ENCODE data around the gene CAMTA1. TPM values are rescaled to one million over a fixed set of nuclear protein-coding genes. Genes with fewer than 3 reads are reported as not detected.
"Not testable (repeated sequence)": the region's sequence is repeated elsewhere in the genome, so short reads cannot be mapped to it uniquely, and the experiment has no call there.

Gene CAMTA1
- total RNA-seq, 1 experiment from 2014 or later: 118 TPM

DNA sequence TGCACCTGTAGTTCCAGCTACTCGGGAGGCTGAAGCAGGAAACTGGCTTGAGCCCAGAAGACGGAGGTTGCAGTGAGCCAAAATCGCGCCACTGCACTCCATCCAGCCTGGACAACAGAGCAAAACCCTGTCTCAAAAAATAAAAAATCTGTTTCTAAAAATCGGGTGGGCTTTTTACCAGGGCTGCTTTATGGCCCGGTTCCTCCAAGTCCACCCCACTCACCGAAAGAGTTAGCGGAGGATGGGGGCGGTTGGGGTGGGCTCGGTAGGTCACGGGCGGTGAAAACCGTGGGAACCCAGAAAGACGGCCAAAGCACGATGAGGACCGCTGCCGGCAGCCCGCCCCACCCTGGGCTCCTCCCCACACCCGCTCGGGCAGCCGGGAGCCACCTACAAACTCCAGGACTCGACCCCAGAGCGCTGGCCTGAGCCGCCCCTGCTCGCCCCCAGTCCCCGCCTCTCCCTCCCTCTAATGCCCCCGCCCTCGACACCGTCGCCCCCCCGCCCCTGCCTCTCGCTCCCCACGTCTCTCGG is 998.0 kb downstream of the CAMTA1 start:
- Histone ChIP-seq H3K9me2 (replicated peaks; ENCODE audit: insufficient read depth, low read length) (no peaks in the 10 kb centered on the region), H3K4me2 (ENCODE audit: low read depth, low read length, poor library complexity, severe bottlenecking) (peak overlapping the region; percentile 76), H2AFZ (ENCODE audit: low read length) (peak overlapping the region; percentile 65; the same call in 1 of the 2 replicates), H3K9ac (ENCODE audit: low read length) (peak overlapping the region; percentile 64), H3K9me3 (ENCODE audit: low read length) (no peaks in the 10 kb centered on the region), H3K4me3 (ENCODE audit: low read length) (peak overlapping the region; percentile 67), H3K36me3 (ENCODE audit: insufficient read depth, low read length) (0 out of 2 replicates have a peak, but pooled peaks cover 4% of the 10 kb centered on the region), H3K27ac (ENCODE audit: low read length) (no peak overlapping the region), H3K79me2 (ENCODE audit: low read length) (no peaks in the 10 kb centered on the region), H3K27me3 (ENCODE audit: low read length) (no peaks in the 10 kb centered on the region), H3K4me1 (ENCODE audit: low read length) (peaks cover 8% of the 10 kb centered on the region), H4K20me1 (ENCODE audit: insufficient read depth, low read depth, low read length) (no peaks in the 10 kb centered on the region)
- DNase-seq: peak; percentile 68

DNA sequence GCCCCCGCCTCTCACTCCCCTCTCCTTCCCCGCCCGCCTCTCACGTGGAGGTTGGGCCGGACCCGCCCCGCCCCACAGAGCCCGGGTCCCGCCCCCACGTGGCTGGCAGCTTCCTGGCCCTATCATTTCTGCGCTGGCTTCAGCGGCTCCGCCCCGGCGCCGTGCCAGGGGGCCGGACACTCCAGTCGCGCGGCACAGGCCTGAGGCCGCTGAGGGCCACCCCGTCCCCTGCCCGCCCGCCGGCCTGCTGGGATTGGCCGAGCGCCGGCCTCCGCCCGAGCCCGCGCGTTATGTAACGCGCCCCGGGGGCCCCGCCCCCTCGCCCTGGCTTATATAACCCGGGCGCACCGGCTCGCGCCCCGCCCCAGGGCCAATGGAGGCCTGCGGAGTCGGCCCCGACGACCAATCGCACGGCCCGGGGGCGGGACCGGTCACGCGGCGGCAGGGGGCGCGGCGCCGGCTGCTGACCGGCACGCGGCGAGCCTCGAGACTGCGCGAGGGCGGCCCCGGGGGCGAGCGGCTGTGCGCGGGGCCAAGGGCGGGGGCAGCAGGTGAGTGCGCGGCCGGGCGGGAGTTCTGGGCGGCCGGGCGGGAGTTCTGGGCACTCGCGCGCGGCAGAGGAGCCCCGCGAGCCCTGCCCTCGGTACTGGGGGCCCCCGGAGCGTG is 998.7 kb downstream of the CAMTA1 start, which contains the start of gene PER3:
Gene PER3, plus strand, starts transcription at position 466 of the 666 bp plus-strand sequence. CDS start 587 bp downstream, outside the sequence.
- H3K4me3 ChIP-seq (ENCODE audit: low read length): peak within 1 kb of the TSS; percentile 67
- peaks cover 8% of the 10 kb centered on the region for H3K4me1 ChIP-seq (ENCODE audit: low read length)
- no peaks in the 10 kb centered on the region for H3K27me3 ChIP-seq (ENCODE audit: low read length)
- H2AFZ ChIP-seq (ENCODE audit: low read length): peak within 1 kb of the TSS; percentile 65; the same call in 1 of the 2 replicates
- no peaks in the 10 kb centered on the region for H3K79me2 ChIP-seq (ENCODE audit: low read length)
- peak within 1 kb of the TSS; percentile 76 for H3K4me2 ChIP-seq (ENCODE audit: low read depth, low read length, poor library complexity, severe bottlenecking)
- no peaks in the 10 kb centered on the region for H3K9me2 ChIP-seq (replicated peaks; ENCODE audit: insufficient read depth, low read length)
- H3K27ac ChIP-seq (ENCODE audit: low read length): no peak within 1 kb of the TSS
- H3K9ac ChIP-seq (ENCODE audit: low read length): peak within 1 kb of the TSS; percentile 64
- no peaks in the 10 kb centered on the region for H4K20me1 ChIP-seq (ENCODE audit: insufficient read depth, low read depth, low read length)
- no peaks in the 10 kb centered on the region for H3K9me3 ChIP-seq (ENCODE audit: low read length)
- 0 out of 2 replicates have a peak, but pooled peaks cover 4% of the 10 kb centered on the region for H3K36me3 ChIP-seq (ENCODE audit: insufficient read depth, low read length)
- peak; percentile 97 for DNase-seq

GRCh38 chr1:7784492-7785071 is 999.3 kb downstream of the CAMTA1 start:
- H3K27ac ChIP-seq (ENCODE audit: low read length): no peak overlapping the region
- no peak overlapping the region for H2AFZ ChIP-seq (ENCODE audit: low read length)
- peaks cover 8% of the 10 kb centered on the region for H3K4me1 ChIP-seq (ENCODE audit: low read length)
- no peaks in the 10 kb centered on the region for H3K27me3 ChIP-seq (ENCODE audit: low read length)
- H3K79me2 ChIP-seq (ENCODE audit: low read length): no peaks in the 10 kb centered on the region
- no peak overlapping the region for H3K9ac ChIP-seq (ENCODE audit: low read length)
- H3K4me3 ChIP-seq (ENCODE audit: low read length): no peak overlapping the region
- no peaks in the 10 kb centered on the region for H4K20me1 ChIP-seq (ENCODE audit: insufficient read depth, low read depth, low read length)
- H3K9me2 ChIP-seq (replicated peaks; ENCODE audit: insufficient read depth, low read length): no peaks in the 10 kb centered on the region
- no peak overlapping the region for H3K4me2 ChIP-seq (ENCODE audit: low read depth, low read length, poor library complexity, severe bottlenecking)
- H3K36me3 ChIP-seq (ENCODE audit: insufficient read depth, low read length): 0 out of 2 replicates have a peak, but pooled peaks cover 4% of the 10 kb centered on the region
- DNase-seq: peak; percentile 37
- no peaks in the 10 kb centered on the region for H3K9me3 ChIP-seq (ENCODE audit: low read length)

- Histone ChIP-seq H3K4me2 (ENCODE audit: low read depth, low read length, poor library complexity, severe bottlenecking) (no peak overlapping the region), H3K9ac (ENCODE audit: low read length) (no peak overlapping the region)
Observed at GRCh38 chr1:7785108-7785507, 999.9 kb downstream of the CAMTA1 start.

GRCh38 chr1:7786795-7787194 is 1001.5 kb downstream of the CAMTA1 start:
- no peak overlapping the region for H3K27ac ChIP-seq (ENCODE audit: low read length)
- H3K36me3 ChIP-seq (ENCODE audit: insufficient read depth, low read length): no peaks in the 10 kb centered on the region
- H4K20me1 ChIP-seq (ENCODE audit: insufficient read depth, low read depth, low read length): no peaks in the 10 kb centered on the region
- H2AFZ ChIP-seq (ENCODE audit: low read length): no peak overlapping the region
- no peaks in the 10 kb centered on the region for H3K79me2 ChIP-seq (ENCODE audit: low read length)
- peak; percentile 34 for DNase-seq
- H3K4me1 ChIP-seq (ENCODE audit: low read length): peaks cover 8% of the 10 kb centered on the region
- no peak overlapping the region for H3K9ac ChIP-seq (ENCODE audit: low read length)
- no peaks in the 10 kb centered on the region for H3K27me3 ChIP-seq (ENCODE audit: low read length)
- peaks cover 7% of the 10 kb centered on the region; the same call in 1 of the 2 replicates for H3K9me3 ChIP-seq (ENCODE audit: low read length)
- no peaks in the 10 kb centered on the region for H3K9me2 ChIP-seq (replicated peaks; ENCODE audit: insufficient read depth, low read length)
- no peak overlapping the region for H3K4me2 ChIP-seq (ENCODE audit: low read depth, low read length, poor library complexity, severe bottlenecking)
- no peak overlapping the region for H3K4me3 ChIP-seq (ENCODE audit: low read length)

More at GRCh38 chr1:7785108-7785507, 999.9 kb downstream of the CAMTA1 start:
- H3K9me2 ChIP-seq (replicated peaks; ENCODE audit: insufficient read depth, low read length): no peaks in the 10 kb centered on the region
- H3K9me3 ChIP-seq (ENCODE audit: low read length): no peaks in the 10 kb centered on the region
- H3K27me3 ChIP-seq (ENCODE audit: low read length): no peaks in the 10 kb centered on the region
- 0 out of 2 replicates have a peak, but pooled peaks cover 4% of the 10 kb centered on the region for H3K36me3 ChIP-seq (ENCODE audit: insufficient read depth, low read length)
- H3K4me1 ChIP-seq (ENCODE audit: low read length): peaks cover 8% of the 10 kb centered on the region
- H3K4me3 ChIP-seq (ENCODE audit: low read length): no peak overlapping the region
- H2AFZ ChIP-seq (ENCODE audit: low read length): no peak overlapping the region
- H3K27ac ChIP-seq (ENCODE audit: low read length): no peak overlapping the region
- no peaks in the 10 kb centered on the region for H3K79me2 ChIP-seq (ENCODE audit: low read length)
- DNase-seq: peak; percentile 40
- H4K20me1 ChIP-seq (ENCODE audit: insufficient read depth, low read depth, low read length): no peaks in the 10 kb centered on the region

GRCh38 chr1:7789828-7790227 is 1004.6 kb downstream of the CAMTA1 start:
- Histone ChIP-seq H3K79me2 (ENCODE audit: low read length) (no peaks in the 10 kb centered on the region), H4K20me1 (ENCODE audit: insufficient read depth, low read depth, low read length) (no peaks in the 10 kb centered on the region), H3K9me2 (replicated peaks; ENCODE audit: insufficient read depth, low read length) (no peaks in the 10 kb centered on the region), H3K4me1 (ENCODE audit: low read length) (no peaks in the 10 kb centered on the region), H3K27me3 (ENCODE audit: low read length) (no peaks in the 10 kb centered on the region), H3K27ac (ENCODE audit: low read length) (no peak overlapping the region), H3K36me3 (ENCODE audit: insufficient read depth, low read length) (no peaks in the 10 kb centered on the region), H3K4me2 (ENCODE audit: low read depth, low read length, poor library complexity, severe bottlenecking) (no peak overlapping the region), H2AFZ (ENCODE audit: low read length) (no peak overlapping the region), H3K9me3 (ENCODE audit: low read length) (peaks cover 7% of the 10 kb centered on the region; the same call in 1 of the 2 replicates), H3K9ac (ENCODE audit: low read length) (no peak overlapping the region), H3K4me3 (ENCODE audit: low read length) (no peak overlapping the region)
- no peak for DNase-seq

- not testable (repeated sequence) for H2AFZ ChIP-seq (ENCODE audit: low read length); H3K9me3 ChIP-seq (ENCODE audit: low read length); H3K27ac ChIP-seq (ENCODE audit: low read length); H4K20me1 ChIP-seq (ENCODE audit: insufficient read depth, low read depth, low read length); H3K9ac ChIP-seq (ENCODE audit: low read length); H3K4me1 ChIP-seq (ENCODE audit: low read length); H3K9me2 ChIP-seq (replicated peaks; ENCODE audit: insufficient read depth, low read length); H3K4me3 ChIP-seq (ENCODE audit: low read length); H3K36me3 ChIP-seq (ENCODE audit: insufficient read depth, low read length); DNase-seq; H3K79me2 ChIP-seq (ENCODE audit: low read length); H3K27me3 ChIP-seq (ENCODE audit: low read length); H3K4me2 ChIP-seq (ENCODE audit: low read depth, low read length, poor library complexity, severe bottlenecking)
Observed at GRCh38 chr1:7791027-7791426, 1005.8 kb downstream of the CAMTA1 start.

- Histone ChIP-seq H3K36me3 (ENCODE audit: insufficient read depth, low read length) (no peaks in the 10 kb centered on the region), H3K4me2 (ENCODE audit: low read depth, low read length, poor library complexity, severe bottlenecking) (no peak overlapping the region), H3K9me2 (replicated peaks; ENCODE audit: insufficient read depth, low read length) (no peaks in the 10 kb centered on the region), H3K9ac (ENCODE audit: low read length) (no peak overlapping the region), H3K4me1 (ENCODE audit: low read length) (no peaks in the 10 kb centered on the region), H3K4me3 (ENCODE audit: low read length) (no peak overlapping the region), H4K20me1 (ENCODE audit: insufficient read depth, low read depth, low read length) (no peaks in the 10 kb centered on the region), H3K9me3 (ENCODE audit: low read length) (peaks cover 5% of the 10 kb centered on the region; the same call in 1 of the 2 replicates), H2AFZ (ENCODE audit: low read length) (no peak overlapping the region), H3K27me3 (ENCODE audit: low read length) (no peaks in the 10 kb centered on the region), H3K79me2 (ENCODE audit: low read length) (no peaks in the 10 kb centered on the region), H3K27ac (ENCODE audit: low read length) (no peak overlapping the region)
- no peak for DNase-seq
Observed at GRCh38 chr1:7795406-7795805, 1010.2 kb downstream of the CAMTA1 start.
